Ramos (cell line): ENCODE results near the gene OR8B12.

ENCODE experiments used
- in situ Hi-C: fragments of 300-500 bp; cut with MboI; formaldehyde crosslinking; loops from one replicate; pipeline ENCODE4 v1.14.3; 2022; ENCODE audit warnings: low sequenced_read_pairs; ENCODE audit not compliant: unreplicated experiment

Gene OR8B12, protein sequence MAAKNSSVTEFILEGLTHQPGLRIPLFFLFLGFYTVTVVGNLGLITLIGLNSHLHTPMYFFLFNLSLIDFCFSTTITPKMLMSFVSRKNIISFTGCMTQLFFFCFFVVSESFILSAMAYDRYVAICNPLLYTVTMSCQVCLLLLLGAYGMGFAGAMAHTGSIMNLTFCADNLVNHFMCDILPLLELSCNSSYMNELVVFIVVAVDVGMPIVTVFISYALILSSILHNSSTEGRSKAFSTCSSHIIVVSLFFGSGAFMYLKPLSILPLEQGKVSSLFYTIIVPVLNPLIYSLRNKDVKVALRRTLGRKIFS

DNA sequence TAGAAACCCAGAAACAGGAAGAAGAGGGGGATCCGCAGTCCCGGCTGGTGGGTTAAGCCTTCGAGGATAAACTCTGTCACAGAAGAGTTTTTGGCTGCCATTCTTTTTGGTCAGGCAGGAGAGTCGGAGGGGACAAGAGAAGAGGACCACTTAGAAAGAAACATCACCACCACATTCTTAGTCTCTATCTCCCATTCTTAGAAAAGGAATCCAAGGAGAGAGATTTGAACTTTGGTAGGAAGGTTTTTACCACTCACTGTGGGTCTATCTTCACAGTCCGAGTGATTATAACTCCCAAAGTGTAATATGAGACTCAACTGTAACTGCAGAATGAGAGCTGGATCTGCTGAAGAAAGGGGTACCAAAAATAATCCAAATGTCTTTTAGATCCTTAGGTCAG lies at the start of gene OR8B12:
Gene OR8B12, minus strand, starts transcription at position 101 of the 400 bp plus-strand sequence. Its CDS starts 0 bp downstream, at position 101.
- in situ Hi-C loops, result no loop called here

DNA sequence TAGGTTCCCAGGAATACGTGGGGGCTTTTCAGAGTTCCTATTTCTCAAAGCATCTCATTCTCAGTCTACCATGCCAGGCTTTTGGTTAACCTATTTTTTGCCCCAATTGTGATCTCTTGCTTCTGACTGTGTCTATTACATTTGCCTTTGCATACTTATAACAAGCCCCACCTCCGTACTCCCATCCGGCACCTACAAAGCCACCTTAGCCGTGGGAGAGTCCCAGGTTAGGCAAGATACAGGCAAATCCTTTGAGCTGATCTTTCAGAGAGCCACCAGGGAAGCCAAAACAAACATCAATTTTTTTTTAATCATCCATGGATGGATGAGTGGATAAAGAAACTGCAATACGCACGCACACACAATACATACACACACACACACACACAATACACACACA lies 49.2 kb upstream of the OR8B12 start:
- in situ Hi-C loops, result loop anchor here (25.0 kb wide), 1 partner anchor 530 kb away; no protein-coding TSS in a partner anchor

GRCh38 chr11:124591430-124591829 lies 48.0 kb upstream of the OR8B12 start:
- in situ Hi-C loops, result loop anchor here (25.0 kb wide), 1 partner anchor 529 kb away; no protein-coding TSS in a partner anchor

- in situ Hi-C loops, result loop anchor here (5.0 to 25.0 kb wide), 2 partner anchors 169 to 524 kb away; no protein-coding TSS in a partner anchor
These were observed 42.9 kb upstream of the OR8B12 start for GRCh38 chr11:124586238-124586860.

DNA sequence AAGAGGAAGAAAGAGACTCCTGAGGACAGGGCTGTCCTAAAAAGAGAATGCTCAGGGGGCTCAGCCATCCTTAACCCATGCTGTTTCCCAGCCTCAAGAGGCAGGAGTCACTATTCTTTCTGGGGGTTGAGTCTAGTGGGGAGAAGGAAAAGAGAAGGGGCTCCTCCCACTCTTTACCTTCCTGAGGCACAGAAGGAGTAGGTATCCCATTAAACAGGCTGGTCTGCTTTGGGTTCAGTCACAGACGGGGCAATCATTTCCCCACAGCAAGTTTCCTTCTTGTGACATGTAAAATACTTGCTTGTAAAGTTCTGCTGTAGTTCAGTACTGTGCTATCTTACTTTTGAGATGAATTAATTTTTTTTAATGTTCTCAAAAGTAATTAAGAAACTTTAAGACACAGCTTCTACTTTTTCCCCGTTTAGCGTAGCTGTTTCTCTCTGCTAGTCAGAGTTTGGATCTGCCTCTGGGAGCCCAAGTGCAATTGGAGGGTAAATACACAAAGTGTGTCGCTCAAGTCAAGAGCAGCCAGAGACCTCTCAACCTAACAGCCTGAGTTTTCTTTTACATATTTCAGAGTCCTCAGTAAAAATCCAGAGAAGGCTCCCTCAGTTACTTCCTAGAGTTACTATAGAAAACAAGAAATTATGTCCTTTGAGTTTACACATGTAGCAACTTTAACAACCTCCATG lies 41.4 kb upstream of the OR8B12 start:
- in situ Hi-C loops, result loop anchor here (5.0 to 25.0 kb wide), 2 partner anchors 168 to 523 kb away; no protein-coding TSS in a partner anchor

DNA sequence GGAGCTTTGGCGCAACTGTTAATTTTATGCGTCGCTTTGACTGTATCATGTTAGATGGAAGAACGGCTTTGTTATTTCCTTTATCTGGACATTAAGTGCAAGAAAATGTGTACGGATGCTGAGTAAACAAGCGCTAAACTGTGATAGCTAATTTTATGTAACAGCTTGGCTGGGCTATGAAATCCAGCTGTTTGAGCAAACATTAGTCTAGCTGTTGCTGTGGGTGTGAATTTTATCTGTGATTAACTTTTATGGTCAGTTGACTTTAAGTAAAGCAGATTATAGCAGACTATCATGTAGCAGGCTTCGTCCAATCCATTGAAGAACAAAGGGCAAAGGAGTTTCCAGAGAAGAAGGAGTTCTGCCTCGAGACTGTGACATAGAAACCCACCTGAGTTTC lies 40.3 kb upstream of the OR8B12 start:
- in situ Hi-C loops, result loop anchor here (25.0 kb wide), 1 partner anchor 521 kb away; no protein-coding TSS in a partner anchor

- in situ Hi-C loops, result loop anchor here (25.0 kb wide), 1 partner anchor 520 kb away; no protein-coding TSS in a partner anchor
These were observed 39.1 kb upstream of the OR8B12 start for GRCh38 chr11:124582565-124582964.

- in situ Hi-C loops, result loop anchor here (25.0 kb wide), 1 partner anchor 520 kb away; no protein-coding TSS in a partner anchor
These were observed 38.4 kb upstream of the OR8B12 start for GRCh38 chr11:124581817-124582216.

- in situ Hi-C loops, result loop anchor here (25.0 kb wide), 1 partner anchor 516 kb away; no protein-coding TSS in a partner anchor
These were observed 35.3 kb upstream of the OR8B12 start for GRCh38 chr11:124578761-124579160.

DNA sequence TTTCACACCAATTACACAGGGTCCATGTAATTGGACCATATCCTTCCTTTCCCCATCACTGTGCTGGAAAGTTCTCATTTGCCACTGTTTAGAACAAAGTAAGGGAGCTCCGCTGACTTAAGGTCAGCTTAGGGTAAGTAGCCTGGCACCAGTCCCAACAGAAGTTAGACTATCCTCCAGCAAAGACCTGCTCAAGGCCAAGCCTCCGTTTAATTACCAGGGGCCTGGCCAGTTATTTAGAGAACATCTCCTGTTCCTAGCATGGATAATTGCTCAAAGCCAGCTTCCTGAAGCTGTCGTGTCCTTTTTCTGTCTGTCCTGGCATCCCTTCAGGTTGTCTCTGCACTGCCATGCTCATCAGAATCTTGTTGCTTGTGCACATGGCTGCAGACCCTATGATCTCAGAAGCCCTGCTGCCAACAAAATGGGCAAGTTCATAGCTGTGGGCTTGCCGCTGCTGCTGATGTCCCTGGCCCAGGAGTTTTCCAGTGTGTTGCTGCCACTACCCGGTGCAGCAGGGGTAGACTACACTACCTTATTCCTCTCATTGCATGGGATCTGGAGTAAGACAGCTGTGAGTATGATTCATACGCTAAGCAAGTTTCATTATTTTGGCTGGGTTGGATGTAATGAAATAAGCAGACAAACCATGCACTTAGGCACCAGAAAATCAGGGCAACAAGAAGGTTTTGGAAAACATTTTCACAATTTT lies 34.4 kb upstream of the OR8B12 start:
- in situ Hi-C loops, result loop anchor here (25.0 kb wide), 1 partner anchor 516 kb away; no protein-coding TSS in a partner anchor

- in situ Hi-C loops, result no loop called here
These were observed 26.7 kb upstream of the OR8B12 start for GRCh38 chr11:124570160-124570559.

DNA sequence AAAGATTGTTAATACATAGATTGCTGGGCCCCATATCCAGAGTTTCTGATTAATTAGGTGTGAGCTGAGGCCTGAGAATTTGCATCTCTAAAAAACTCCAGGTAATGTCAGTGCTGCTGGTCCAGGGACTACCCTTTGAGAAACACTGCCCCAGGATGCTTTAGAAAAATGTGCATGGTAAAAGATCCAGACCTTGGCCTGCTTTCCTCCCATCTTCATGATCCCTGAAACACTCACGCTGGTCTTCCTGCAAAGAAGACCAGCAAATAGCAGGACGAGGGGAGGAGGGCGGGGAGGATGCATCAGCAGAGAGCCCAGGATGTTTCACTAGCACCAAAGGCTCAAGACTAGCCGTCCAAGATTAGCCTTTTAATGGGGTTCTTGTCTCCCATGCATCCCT lies 26.2 kb upstream of the OR8B12 start, which contains the start of gene OR8A1:
Gene OR8A1, plus strand, starts transcription at position 301 of the 400 bp plus-strand sequence. CDS start 123 bp downstream, outside the sequence.
- in situ Hi-C loops, result no loop called here

DNA sequence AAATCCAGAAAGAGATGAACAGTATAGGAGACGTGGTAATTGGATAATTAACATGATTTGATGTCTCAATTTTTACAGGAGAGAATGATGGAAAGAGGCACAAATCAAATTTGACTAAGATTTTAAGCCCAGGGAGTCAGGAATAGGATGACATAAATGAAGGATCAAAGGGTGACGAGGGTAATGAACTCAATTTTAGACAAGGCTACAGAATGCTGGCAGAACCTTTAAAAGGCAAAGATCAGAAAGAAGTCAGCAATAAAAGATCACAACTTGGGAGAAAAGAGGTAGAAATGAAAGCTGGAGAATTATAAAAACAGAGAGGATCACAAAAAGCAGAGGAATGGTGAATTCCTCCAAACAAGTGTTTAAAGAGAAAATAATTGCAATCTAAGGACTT lies 13.4 kb upstream of the OR8B12 start:
- in situ Hi-C loops, result no loop called here

DNA sequence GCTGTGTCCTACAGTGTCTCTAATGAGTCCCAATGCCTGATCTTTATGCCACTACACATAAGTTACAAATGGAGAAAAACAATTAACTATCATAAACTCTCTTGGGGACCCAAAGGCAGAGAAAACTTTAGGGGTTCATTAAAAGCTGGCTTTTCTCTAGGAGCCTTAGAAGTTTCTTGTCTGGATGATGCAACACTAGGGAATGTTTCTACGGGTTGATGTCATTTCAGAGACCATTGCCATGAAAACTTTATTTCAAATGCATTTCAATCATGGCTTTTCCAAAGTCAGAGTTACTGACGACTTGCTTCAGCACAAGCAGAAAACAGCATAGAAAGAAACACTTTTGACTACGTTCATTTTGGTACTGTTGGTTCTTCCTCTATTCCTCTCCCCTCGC lies 8.5 kb upstream of the OR8B12 start:
- in situ Hi-C loops, result no loop called here

DNA sequence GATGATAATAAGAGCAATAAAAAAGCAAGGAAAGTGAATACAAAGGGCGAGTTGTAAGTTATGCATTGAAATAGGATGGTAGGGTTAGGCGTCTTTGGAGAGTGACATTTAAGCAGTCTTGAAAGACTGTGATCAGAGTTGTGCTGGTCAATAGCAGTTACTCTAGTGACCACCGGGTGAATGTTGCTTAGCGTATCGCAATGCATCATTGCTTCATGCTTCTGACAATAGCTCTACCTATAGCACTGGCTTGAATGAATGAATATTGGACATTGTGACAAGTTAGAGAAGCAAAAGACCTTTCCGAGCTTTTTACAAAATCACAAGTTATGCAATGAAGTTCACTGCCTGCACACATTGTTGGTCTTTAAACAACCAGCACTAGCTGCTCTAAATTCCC lies 7.7 kb upstream of the OR8B12 start:
- in situ Hi-C loops, result no loop called here

DNA sequence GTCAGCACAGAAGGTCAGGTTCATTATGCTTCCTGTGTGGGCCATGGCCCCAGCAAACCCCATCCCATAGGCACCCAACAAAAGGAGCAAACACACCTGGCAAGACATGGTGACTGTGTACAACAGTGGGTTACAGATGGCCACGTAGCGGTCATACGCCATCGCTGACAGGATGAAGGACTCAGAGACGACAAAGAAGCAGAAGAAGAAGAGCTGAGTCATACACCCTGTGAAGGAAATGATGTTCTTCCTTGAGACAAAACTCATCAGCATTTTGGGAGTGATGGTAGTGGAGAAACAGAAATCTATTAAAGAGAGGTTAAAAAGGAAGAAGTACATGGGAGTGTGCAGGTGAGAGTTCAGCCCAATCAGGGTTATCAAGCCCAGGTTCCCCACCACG lies 309 bp downstream of the OR8B12 start:
- in situ Hi-C loops, result no loop called here

DNA sequence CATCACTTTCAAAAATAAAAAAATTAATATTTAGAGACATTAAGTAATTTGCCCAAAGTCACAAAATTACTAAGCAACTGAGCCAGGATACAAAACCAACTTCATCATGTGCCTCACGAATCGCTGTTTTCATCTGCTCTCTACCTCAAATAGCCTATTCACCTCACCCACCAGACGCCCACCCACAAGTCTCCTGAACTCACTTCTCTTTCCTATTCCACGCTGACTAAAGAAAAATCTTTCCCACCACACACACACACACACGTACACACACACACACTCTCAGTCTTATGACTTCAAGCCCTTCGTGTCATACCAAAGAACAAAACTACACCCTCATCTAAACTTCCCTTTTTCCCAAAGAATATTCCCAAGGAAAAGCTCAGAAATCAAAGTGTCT lies 2.2 kb downstream of the OR8B12 start:
- in situ Hi-C loops, result no loop called here

DNA sequence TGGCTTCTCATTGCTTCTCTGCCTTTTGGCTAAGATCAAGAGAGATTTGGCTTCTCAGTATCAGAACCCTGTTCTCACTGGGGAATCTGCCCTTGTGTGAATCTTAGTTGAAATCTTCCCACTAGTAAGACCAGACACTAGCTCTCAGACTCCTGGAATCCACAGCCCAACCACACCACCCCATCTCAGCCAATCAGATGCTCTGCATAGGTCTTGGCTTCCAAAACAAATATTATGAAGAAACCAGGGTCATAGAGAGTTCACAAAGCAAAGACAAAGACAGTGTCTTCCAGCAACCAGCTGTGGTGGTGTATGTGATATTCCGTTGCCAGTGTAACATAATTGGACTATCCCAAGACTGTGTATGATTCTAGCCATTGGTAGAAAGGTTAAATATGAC lies 5.4 kb downstream of the OR8B12 start:
- in situ Hi-C loops, result no loop called here

- in situ Hi-C loops, result no loop called here
These were observed 6.9 kb downstream of the OR8B12 start for GRCh38 chr11:124536520-124536919.
